Ishikawa (cell line): ENCODE measurements around the gene PPM1F.

Experiments used
- EP300 ChIP-seq: IDR thresholded peaks from 2 replicates; pipeline ENCODE4 v1.6.1; 2012; ENCODE audit warnings: borderline replicate concordance
- RAD21 ChIP-seq: IDR thresholded peaks from 2 replicates; pipeline ENCODE4 v1.6.1; 2012; ENCODE audit warnings: low read depth
- YY1 ChIP-seq: IDR thresholded peaks from 2 replicates; pipeline ENCODE4 v1.6.1; 2012; ENCODE audit warnings: low read depth
- TF ChIP-seq, protein P1 (sequence below): IDR thresholded peaks from 2 replicates; pipeline ENCODE4 v1.6.1; 2012
- TF ChIP-seq, protein P2 (sequence below): IDR thresholded peaks from 2 replicates; pipeline ENCODE4 v1.6.1; 2012; ENCODE audit warnings: low read depth, mild to moderate bottlenecking
- TF ChIP-seq, protein P3 (sequence below): IDR thresholded peaks from 2 replicates; pipeline ENCODE4 v1.6.1; 2012

DNA sequence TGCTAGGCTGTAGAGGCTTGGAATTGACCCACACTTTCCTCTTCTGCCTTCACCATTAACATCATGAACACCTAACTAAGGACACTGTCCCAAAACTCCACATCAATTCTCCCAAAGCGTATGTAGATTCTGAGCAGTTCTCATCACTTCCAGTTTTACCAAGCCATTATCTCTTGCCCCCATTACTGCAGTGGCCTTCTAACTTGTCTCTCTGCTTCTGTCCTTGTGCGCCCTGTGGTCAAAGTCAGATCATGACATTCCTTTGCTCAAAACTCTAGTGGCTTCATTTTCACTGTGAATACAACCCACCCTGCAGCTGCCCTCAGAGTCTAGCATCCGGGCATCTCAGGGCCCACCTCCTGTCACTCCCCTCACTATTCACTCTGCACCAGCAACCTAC, 43.0 kb upstream of the PPM1F start:
- TF ChIP-seq, protein P1, sequence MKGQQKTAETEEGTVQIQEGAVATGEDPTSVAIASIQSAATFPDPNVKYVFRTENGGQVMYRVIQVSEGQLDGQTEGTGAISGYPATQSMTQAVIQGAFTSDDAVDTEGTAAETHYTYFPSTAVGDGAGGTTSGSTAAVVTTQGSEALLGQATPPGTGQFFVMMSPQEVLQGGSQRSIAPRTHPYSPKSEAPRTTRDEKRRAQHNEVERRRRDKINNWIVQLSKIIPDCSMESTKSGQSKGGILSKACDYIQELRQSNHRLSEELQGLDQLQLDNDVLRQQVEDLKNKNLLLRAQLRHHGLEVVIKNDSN = no peak
- TF ChIP-seq, protein P2, sequence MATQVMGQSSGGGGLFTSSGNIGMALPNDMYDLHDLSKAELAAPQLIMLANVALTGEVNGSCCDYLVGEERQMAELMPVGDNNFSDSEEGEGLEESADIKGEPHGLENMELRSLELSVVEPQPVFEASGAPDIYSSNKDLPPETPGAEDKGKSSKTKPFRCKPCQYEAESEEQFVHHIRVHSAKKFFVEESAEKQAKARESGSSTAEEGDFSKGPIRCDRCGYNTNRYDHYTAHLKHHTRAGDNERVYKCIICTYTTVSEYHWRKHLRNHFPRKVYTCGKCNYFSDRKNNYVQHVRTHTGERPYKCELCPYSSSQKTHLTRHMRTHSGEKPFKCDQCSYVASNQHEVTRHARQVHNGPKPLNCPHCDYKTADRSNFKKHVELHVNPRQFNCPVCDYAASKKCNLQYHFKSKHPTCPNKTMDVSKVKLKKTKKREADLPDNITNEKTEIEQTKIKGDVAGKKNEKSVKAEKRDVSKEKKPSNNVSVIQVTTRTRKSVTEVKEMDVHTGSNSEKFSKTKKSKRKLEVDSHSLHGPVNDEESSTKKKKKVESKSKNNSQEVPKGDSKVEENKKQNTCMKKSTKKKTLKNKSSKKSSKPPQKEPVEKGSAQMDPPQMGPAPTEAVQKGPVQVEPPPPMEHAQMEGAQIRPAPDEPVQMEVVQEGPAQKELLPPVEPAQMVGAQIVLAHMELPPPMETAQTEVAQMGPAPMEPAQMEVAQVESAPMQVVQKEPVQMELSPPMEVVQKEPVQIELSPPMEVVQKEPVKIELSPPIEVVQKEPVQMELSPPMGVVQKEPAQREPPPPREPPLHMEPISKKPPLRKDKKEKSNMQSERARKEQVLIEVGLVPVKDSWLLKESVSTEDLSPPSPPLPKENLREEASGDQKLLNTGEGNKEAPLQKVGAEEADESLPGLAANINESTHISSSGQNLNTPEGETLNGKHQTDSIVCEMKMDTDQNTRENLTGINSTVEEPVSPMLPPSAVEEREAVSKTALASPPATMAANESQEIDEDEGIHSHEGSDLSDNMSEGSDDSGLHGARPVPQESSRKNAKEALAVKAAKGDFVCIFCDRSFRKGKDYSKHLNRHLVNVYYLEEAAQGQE = no peak
- TF ChIP-seq EP300 (no peak), YY1 (no peak), RAD21 (no peak)
- TF ChIP-seq, protein P3, sequence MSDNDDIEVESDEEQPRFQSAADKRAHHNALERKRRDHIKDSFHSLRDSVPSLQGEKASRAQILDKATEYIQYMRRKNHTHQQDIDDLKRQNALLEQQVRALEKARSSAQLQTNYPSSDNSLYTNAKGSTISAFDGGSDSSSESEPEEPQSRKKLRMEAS = no peak
